WTC11 (cell line): ENCODE results near the gene OAS2.

ENCODE experiments used
- NFYB ChIP-seq: sonication (generic); formaldehyde crosslinking; conservative IDR thresholded peaks from 2 replicates; pipeline ENCODE4 v1.8.0; 2022; ENCODE audit warnings: low read depth, missing genetic modification reagents
- TF ChIP-seq, protein P1 (sequence below): sonication (generic); formaldehyde crosslinking; IDR thresholded peaks from 2 replicates; pipeline ENCODE4 v1.8.0; 2022; ENCODE audit warnings: mild to moderate bottlenecking, missing genetic modification reagents

DNA sequence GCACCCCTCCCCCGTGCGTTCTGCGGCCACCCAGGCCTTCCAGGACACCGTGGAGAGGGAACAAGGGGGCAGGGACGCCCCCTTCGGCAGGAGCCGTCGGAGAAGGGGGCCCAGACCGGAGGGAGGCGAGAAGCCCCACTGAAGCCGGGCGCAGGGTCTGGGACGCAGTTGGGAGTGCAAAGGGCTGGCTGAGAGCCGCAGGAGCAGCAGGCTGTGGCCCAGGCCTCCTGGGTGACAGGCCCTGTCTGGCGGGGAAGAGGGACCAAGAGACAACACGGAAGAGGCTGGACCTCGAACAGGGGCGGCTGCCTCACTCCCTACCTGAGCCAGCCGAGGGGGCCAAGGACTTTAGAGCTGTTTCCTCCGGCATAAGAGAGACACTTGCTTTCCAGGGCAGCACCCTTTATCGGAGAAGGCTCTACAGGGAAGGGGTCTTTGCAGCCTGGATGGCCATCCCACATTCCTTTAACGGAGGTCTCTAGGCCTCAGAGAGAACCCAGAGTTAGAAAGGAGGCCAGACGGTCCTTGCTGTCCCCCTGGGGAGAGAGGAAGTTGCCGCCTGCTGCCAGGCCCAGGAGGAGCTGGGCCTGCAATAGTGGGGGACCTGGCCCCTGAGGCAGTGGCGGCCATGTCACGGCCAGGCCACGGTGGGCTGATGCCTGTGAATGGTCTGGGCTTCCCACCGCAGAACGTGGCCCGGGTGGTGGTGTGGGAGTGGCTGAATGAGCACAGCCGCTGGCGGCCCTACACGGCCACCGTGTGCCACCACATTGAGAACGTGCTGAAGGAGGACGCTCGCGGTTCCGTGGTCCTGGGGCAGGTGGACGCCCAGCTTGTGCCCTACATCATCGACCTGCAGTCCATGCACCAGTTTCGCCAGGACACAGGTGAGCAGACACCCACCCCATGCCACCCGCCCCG lies 79.5 kb downstream of the OAS2 start:
- TF ChIP-seq NFYB (CRISPR knock-in tag): no peak
- TF ChIP-seq, protein P1, sequence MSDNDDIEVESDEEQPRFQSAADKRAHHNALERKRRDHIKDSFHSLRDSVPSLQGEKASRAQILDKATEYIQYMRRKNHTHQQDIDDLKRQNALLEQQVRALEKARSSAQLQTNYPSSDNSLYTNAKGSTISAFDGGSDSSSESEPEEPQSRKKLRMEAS (CRISPR knock-in tag): no peak
